Renal pelvis (tissue), 4 donors: ENCODE data around the gene NUDT4. TPM values are rescaled to one million over a fixed set of nuclear protein-coding genes. Genes with fewer than 3 reads are reported as not detected.
"Not testable (repeated sequence)": the region's sequence is repeated elsewhere in the genome, so short reads cannot be mapped to it uniquely, and the experiment has no call there.

Source experiments
- DNase-seq: peaks from one replicate; pipeline ENCODE4 v3.0.0-alpha.2; 2013
- polyA plus RNA-seq, 3 donors: library from polyadenylated mRNA; unstranded; fragments of 120-200 nt; gene quantifications; one replicate each; pipeline ENCODE4 v1.2.1, GENCODE V29; 2013; ENCODE audit not compliant: insufficient read length in 3 of 3

NUDT4 gene
- polyA plus RNA-seq, 3 donors: 103 to 112 (median 107) TPM

DNA sequence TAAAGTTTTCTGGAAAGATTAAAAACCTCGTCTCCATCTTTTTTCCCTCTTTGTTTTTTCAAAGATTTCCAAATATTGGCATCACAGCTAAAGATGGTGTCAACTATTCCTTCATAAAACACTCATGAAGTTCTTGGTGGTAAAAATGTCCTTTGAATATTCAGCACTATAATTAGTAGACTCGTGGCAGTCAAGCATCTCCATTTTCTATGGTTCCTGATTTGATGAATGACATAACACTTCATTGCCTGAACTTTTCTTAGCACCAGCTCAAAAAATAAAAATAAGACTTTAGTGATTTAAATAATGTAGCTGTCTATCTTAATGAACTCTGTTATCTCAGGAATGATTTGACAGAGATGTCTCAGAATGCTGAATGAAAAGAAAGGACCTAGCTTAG lies 44.3 kb downstream of the NUDT4 start:
- no peak for DNase-seq

DNA sequence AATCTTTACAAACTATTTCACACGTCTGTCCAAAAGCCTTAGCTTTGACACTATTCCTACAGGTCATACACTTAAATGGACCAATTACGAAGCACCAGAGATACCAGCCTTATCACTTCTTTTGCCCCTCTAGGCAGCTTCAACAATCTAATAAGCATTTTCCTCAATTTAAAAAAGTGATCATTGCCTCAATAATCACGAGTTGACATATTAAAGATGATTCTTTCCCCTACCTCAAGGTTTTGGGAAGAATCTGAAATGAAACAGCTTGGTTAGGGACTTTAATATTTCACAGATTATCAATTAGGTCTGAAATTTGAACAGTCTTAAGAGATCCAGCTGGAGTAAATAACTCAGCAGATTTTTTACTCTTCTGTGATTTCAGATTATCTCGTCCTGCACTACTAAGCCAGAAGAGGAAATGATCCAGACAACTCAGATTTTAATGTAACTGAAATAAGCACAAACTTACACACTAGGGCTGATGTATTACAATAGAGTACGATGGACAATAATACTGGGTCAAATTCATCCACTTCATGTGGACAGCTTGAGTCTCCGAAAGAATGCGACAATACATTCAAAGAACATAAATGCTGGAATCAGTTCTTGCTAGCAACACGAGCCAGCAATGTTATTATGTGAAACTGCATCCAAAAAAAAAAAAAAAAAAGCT lies 48.1 kb downstream of the NUDT4 start:
- DNase-seq: no peak

DNA sequence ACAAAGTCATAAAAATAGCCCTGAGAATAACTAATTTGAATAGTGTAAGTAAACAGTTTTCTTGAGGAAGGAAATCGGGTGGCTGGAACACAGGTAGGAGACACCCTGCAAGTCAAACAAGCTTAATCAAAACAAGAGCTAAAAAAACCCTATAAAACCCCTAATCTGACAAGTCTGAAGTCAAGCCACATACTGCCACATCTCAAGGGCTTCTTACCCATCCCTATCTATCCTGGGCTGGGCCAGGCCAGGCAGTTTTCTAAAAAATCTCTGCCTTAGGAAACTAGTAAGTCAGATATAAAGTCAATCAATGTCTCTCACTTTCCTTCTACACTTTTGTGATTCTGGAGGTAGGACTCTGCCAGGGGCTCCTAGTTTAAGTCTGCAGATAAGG lies 48.7 kb downstream of the NUDT4 start:
- DNase-seq: no peak

DNA sequence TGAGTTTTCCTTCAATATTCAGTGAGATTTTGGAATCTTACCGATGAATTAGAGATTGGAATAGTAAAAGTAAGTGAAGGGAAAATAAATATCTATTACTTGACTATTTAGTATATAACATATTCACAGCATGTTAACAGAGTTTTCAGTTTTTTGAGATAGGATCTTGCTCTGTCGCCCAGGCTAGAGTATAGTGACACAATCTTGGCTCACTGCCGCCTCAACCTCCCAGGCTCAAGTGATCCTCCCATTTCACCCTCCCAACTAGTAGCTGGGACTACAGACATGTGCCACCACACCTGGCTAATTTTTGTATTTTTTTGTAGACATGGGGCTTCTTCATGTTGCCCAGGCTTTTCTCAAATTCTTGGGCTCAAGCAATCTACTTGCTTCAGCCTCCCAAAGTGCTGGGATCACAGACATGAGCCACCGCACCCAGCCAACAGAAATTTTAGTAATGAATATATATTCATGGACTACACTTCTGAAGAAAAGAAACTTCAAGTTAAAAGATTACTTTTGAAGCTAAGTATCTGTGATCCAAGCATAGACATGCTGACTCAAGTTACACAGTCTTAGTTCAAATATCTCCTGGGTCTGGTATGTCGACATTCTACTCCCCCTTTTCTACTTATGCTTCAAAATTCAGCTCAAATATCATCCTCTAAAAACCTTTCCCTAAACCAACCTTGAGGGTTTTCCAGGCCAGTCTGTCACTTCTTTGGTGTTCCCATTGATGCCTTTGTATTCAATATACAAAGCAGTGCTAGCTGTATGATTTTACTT lies 50.2 kb downstream of the NUDT4 start:
- DNase-seq: no peak

DNA sequence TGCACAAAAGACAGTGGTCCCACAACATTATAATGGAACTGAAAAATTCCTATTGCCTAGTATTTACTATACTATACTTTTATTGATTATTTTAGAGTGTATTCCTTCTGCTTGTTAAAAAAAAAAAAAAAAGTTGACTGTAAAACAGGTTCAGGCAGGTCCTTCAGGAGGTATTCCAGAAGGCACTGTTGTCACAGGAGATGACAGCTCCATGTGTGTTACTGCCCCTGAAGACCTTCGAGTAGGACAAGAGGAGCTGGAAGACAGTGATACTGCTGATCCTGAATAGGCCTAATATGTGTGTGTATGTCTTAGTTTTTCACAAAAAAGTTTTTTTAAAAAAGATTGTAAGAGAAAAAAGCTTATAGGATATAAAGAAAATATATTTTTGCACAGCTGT lies 51.7 kb downstream of the NUDT4 start:
- DNase-seq: no peak

DNA sequence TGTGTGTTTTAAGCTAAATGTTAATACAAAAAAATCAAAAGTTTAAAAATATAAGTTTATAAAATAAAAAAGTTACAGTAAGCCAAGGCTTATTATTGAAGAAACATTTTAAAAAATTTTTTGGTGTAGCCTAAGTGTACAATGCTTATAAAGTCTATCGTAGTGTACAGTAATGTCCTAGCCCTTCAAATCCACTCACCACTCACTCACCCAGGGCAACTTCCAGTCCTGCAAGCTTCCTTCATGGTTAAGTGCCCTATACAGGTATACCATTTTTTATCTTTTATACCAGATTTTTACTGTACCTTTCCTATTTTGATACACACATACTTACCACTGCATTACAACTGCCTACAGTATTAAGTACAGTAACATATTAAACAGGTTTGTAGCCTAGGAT lies 52.1 kb downstream of the NUDT4 start:
- no peak for DNase-seq

DNA sequence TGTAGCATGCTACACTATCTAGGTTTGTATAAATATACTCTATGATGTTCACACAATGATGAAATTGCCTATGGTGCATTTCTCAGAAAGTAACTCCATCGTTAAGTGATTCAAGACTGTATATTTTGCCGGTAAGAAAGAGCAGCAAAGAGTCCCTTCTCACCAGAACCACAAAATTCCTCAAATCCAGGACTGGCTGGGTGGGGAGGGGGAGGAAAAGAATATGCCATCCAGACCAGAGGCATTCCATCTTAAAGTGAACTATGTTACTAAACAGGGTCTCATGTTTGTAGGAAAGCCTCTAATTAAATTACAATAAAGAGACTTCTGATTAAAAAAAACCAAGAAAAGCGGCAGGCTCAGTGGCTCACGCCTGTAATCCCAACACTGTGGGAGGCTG lies 52.6 kb downstream of the NUDT4 start:
- DNase-seq: no peak

DNA sequence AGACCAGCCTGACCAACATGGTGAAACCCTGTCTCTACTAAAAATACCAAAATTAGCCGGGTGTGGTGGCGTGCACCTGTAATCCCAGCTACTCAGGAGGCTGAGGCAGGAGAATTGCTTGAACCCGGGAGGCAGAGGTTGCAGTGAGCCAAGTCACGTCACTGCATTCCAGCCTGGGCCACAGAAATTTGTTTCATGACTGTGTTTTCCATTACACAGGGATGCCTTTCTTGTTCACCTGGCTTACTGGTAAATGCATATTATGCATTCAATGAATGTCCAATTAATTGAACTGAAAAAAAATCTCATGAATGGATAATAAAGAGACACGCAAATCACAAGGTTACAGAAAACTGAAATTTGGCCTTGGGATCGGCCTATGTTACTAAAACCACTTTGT lies 54.3 kb downstream of the NUDT4 start:
- DNase-seq: not testable (repeated sequence)

DNA sequence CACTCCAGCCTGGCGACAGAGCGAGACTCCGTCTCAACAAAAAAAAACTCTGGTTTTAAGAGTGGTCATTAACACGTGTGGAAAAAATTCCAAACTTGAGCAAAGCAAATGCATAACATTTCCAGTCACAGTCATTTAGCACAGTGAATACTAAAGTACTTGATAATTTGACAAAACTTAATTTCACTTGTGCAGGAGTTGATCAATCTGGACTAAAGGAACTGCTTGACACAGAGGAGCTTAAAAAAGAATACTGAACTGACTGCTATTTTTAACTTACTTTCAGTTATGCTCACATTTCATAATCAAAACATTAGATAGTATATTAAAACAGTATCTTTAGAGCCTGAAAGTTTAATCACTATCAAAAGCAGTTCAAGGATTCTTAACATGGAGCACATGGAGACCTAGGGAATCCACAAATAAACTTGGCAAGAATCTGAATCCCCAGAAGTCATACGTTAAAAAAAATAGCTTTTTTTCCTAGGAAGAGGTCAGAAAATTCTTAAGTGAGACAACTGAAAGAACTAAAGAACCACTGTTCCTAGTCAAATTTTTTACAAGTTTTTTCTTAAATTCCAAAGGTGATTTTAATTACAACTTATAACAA lies 56.6 kb downstream of the NUDT4 start:
- no peak for DNase-seq

DNA sequence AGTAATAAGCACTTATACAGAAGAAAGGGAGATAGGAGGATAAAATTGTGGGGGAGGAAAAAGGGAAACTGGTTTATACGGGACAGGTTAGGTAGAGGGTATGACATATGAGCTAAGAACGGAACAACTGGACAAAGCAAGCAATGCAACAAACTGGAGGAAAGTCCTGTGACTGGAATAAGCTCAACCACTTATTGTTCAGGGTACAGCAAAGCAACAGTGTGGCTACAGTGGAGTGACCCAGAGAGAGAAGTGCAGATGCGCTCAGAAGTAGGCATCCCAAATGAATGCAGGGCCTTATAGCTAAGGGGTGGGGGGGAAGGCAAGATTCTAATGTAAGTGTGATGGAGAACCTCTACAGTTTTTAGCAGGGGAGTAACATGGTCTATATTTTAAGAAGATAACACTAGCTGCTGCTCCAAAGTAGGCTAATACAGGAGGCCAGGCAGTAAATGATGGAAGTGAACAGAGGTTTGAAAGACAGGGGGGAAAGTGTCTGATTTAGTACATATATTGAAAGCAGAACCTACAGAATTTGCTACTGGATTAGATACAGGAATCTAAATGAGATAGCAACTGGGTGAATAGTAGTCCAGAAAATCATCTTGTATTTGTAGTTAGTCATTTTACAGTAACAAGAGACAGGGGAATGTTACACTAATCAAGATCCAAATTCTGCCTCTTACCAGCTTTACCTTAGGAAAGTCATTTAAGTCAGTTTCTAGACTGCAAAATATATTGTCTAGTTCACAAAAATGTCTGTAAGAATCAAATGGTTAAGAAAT lies 60.7 kb downstream of the NUDT4 start:
- DNase-seq: no peak

DNA sequence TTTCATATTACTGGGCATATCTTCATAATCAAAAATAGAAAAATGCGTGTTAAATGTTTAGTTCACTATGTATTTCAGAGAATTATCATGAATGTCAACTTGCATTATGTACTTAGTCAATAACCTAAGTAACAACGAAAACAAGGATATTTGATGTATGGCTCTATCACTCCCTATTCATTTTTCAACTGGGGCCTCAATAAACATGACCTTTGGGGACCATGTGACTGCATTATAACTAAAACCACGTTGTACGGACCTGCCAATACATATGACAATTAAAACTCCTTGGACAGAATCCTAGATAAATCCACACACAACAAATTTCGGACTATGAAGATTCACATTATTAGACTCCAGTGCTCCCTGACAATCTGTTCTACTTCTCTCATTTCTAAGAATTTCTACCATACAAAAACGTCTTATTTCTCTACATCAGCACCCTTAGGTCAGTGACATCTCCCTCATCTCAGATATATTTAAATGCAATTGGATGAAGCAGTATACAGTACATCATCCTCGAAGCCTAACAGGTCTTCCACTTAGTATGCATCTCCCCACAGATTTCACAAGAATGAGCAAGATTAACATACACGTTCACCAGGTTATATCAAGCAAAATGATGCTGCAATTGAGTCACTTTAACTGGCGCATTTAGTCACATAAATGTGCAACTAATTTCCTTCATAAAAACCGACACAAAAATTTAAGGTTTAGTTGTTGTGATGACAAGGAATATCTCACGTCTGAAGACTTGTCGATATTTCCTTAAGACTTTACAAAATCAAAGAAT lies 62.5 kb downstream of the NUDT4 start:
- DNase-seq: no peak

DNA sequence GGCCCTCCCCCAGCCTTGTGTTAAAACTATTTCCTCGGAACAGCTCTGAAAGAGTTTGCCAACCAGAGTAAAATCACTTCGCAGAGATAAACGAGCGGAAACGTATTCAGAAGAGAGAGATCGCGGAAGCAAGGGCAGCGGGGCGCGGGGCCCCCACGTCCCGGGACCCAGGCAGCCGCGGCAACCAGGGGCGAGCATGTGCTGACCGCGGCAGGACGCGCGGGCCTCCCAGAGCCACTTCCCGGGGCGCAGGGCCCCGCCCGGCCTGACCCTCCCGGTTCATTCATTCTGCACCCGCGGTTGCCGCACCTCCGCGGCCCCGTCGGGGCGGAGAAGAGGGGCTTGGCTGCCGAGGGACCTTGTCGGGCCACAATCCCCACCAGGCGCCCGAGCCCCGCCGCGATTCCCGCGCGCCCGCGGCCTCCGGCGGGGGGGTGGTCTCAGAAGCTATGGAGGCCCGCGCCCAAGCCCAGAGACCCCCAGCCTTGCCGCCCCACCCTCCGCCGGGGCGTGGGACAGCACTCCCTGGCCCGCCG lies 63.4 kb downstream of the NUDT4 start:
- peak; percentile 22 for DNase-seq

DNA sequence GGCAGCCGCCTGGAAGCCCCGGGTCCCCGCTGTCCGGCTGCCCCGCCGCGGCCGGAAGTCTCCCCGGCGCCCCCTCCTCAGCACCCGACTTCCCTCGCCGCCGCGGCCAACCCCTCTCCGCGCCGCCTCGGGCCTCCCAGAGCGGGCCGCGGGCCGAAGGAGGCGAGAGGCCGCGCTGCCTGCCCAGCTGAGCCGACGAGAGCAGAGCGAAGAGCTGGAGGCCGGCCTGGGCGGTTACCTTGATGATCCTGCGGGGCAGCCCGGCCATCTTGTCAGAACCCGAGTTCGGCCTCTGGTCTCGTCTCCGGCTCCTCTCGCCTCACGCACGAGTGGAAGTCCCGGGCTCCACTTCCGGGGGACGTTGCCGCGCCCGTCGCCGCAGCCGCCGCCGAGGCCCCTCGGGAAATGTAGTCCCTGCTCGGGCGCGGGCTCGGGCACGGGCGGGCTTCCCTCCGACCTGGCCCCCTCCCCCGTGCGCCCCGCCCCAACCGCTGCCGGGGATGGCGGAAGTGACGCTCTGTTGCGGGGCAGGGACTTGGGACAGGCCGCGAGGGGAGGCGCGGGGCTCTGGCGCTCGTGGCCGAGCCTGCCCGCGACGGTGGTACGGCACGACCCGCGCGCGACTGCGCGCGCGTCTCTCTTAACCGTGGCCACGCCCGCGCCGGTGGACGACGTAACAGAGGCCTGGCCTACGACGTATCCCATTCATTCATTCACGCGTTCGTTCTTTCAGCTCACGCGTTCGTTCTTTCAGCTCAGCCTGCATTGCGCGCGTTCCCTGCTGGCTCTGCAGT lies 64.1 kb downstream of the NUDT4 start, which contains the start of gene UBE2N:
TSS of gene UBE2N (minus strand) at position 331 of the 794 bp plus-strand sequence. CDS start at position 268, 63 bp downstream.
- peak; percentile 96 for DNase-seq

DNA sequence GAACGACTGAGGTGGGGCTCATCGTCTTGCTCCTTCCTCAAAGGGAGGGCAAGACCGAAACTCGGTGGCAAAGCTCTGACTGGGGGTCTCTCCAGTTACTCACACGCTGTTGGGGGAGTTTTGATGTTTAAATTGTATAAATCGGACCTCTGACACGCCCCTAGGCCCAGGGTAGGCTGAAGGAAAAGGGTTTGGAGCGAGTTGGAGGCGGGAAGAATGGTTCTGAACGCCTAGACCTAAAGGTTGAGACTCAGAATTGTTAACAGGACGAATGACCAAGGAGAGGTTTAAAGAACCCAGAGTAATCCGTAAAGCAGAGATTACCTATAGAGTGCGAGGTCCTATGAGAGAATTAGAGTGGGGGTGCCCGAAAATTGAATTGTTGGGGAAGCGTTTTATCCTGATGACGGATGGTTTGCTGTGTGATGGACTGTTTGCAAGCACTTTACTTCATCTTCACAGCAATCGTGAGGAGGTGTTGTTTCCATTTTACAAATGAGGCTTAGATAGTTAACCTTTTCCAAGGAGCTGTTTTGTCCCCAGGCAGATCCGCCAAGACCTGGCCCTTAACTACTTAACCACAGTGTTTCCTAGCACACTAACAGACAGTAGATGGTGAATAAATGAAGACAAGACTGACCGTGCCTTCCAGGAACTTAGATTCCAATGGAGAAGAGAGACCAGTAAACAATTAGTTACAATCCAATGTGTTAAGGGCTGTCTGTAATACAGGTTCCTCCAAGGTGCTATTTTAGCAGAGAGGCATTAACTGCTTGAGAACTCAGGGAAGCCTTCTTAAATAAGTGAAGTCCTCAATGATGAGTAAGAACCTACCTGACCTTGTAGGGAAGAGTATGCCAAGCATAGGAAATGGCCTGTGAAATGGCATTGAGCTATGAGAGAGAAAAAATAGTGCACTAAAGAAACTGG lies 65.0 kb downstream of the NUDT4 start:
- DNase-seq: no peak

DNA sequence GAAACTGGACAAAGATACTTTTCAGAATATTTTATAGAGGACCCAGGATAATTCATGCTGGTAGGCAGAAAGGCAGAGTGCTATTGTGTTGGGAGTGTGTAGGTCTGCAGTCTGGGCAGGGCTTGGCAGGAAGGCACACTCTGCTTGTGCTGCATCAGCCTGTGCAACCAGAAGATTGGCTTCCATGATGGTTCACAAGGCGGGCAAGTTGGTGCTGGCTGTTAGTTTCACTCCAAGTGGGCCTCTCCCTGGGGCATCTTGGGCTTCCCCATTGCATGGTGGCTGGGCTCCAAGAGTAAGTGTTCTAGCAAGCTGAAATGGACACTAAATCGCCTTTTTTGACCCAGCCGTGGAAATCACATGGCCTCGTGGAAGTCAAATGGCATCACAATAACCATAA lies 65.9 kb downstream of the NUDT4 start:
- no peak for DNase-seq

DNA sequence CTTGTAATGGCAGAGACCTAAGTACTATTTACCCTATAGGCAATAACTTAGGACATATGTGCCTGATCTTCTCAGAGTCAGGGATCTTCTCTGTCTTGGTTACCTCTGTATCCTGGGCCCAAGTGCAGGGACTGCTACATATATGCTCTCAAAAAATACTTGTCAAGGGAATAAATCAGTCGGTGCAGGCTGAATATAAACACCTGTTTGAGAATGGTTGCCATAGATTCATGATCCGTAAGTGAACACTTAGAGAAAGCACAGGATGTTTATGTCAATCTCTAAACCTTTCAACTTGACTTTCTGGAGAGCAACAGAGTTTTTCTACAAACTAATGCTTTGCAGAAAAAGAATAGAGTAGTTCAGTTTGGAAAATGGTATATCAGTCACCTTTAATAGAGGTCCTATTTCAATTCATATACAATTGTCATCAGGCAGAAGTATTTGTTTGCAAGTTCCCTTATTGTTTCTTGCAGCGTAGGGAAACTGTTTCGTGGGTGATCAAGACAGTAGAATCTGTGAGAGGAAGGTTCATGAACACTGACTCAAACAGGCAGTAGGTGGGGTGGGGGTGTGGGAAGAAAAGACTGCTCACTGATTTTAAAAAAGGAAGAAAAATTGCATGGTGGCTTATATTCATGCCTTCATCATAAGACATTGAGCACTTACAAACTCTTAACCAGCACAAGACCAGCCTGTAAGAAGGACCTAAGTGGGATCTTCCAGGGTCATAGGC lies 70.0 kb downstream of the NUDT4 start:
- DNase-seq: no peak

DNA sequence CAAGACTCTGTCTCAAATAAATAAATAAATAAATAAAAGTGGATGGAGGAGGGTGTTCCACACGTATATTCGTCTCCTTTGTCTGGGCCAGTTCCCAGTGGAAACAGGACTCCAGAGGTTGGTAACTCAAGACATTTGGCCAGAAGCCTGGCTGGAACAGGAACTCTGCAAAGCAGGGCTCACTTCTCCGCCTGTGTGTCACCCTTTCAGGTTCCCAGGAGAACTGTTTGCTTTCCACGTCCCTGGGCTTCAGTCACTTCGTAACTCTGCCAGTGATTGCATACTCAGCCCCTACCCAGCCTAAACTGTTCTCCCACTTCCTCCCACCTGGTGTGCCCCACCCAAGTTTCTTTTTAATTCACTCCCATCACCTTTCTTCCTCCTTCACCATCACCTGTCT lies 71.1 kb downstream of the NUDT4 start:
- no peak for DNase-seq

DNA sequence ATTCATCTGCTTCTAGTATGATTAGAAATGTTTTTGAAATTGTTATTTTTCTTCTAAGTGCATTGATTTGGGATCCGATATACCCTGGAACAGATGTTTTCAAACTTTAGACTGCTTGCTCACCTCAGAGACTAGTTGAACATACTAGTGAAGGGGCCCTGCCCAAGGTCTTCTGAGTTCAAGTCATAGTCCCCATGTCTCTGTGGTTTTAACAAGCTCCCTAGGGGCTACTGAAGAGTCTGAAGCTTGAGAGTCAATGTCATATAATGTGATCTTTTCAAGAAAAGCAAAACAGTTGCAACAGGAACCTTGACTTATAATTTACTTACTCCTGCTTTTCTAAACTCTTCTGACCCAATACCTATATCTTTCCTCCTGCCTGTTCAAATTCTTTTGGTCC lies 71.6 kb downstream of the NUDT4 start:
- no peak for DNase-seq
